HepG2 (cell line): ENCODE measurements around the gene WFDC12. TPM values are rescaled to one million over a fixed set of nuclear protein-coding genes. Genes with fewer than 3 reads are reported as not detected.

ENCODE experiments used
- ETV5 ChIP-seq: IDR thresholded peaks from 2 replicates; pipeline ENCODE4 v1.6.1; 2018; ENCODE audit warnings: missing biosample characterization, missing genetic modification reagents, inconsistent platforms, borderline replicate concordance
- FOXC1 ChIP-seq: sonication (generic); formaldehyde crosslinking; IDR thresholded peaks from 2 replicates; pipeline ENCODE4 v1.8.0; 2022; ENCODE audit warnings: mild to moderate bottlenecking, missing genetic modification reagents, borderline replicate concordance
- HNRNPLL ChIP-seq: fragments of 200-400 bp; formaldehyde crosslinking; IDR thresholded peaks from 2 replicates; pipeline ENCODE4 v1.6.1; 2017; ENCODE audit warnings: mild to moderate bottlenecking, low read depth, low read length; ENCODE audit not compliant: poor library complexity, severe bottlenecking
- SALL1 ChIP-seq: sonication (generic); formaldehyde crosslinking; IDR thresholded peaks from 2 replicates; pipeline ENCODE4 v1.8.0; 2022; ENCODE audit warnings: mild to moderate bottlenecking, missing genetic modification reagents
- SATB2 ChIP-seq: sonication (generic); formaldehyde crosslinking; IDR thresholded peaks from 2 replicates; pipeline ENCODE4 v1.5.0; 2020; ENCODE audit warnings: missing genetic modification reagents
- ZMAT3 ChIP-seq: sonication (generic); formaldehyde crosslinking; conservative IDR thresholded peaks from 2 replicates; pipeline ENCODE4 v1.7.0; 2021; ENCODE audit warnings: missing genetic modification reagents
- ZMYM4 ChIP-seq: sonication (generic); formaldehyde crosslinking; IDR thresholded peaks from 2 replicates; pipeline ENCODE4 v1.8.1; 2023; ENCODE audit warnings: mild to moderate bottlenecking, missing genetic modification reagents
- ZNF160 ChIP-seq: sonication (generic); formaldehyde crosslinking; IDR thresholded peaks from 2 replicates; pipeline ENCODE4 v1.8.0; 2022; ENCODE audit warnings: mild to moderate bottlenecking, inconsistent platforms, missing genetic modification reagents
- ZNF337 ChIP-seq: sonication (generic); formaldehyde crosslinking; IDR thresholded peaks from 2 replicates; pipeline ENCODE4 v1.5.1; 2020; ENCODE audit warnings: missing genetic modification reagents, low read depth, mild to moderate bottlenecking, borderline replicate concordance
- ZNF839 ChIP-seq: sonication (generic); formaldehyde crosslinking; IDR thresholded peaks from 2 replicates; pipeline ENCODE4 v1.4.0; 2020; ENCODE audit warnings: missing genetic modification reagents, mild to moderate bottlenecking, borderline replicate concordance
- polyA plus RNA-seq, 8 experiments: library from polyadenylated mRNA; depleted of rRNA in 3 of 8; stranded (reverse) in 7 of 8; unstranded in 1 of 8; fragments of >200 nt; fragmentation: Illumina TruSeq in 4 of 8; extraction: Trizol in 4 of 8; gene quantifications; 2 replicates each; pipeline versions ENCODE4 v1.2.1 to v1.2.3, GENCODE V29; 2011 to 2016; ENCODE audit warnings: low read depth in 4 of 8, missing spikeins in 1 of 8, mixed read lengths in 1 of 8; ENCODE audit not compliant: insufficient read depth in 1 of 8
- total RNA-seq, 5 experiments: library from RNA; depleted of rRNA; stranded (reverse); fragments of >200 nt; fragmentation: Illumina TruSeq; extraction: Trizol; gene quantifications; 2 replicates each; pipeline ENCODE4 v1.2.3, GENCODE V29; 2016; ENCODE audit warnings: low read depth in 1 of 5
- TF ChIP-seq, protein P1 (sequence below): sonication (generic); formaldehyde crosslinking; IDR thresholded peaks from 2 replicates; pipeline ENCODE4 v1.4.0; 2020; ENCODE audit warnings: mild to moderate bottlenecking, missing genetic modification reagents
- TF ChIP-seq, protein P2 (sequence below): sonication (generic); formaldehyde crosslinking; IDR thresholded peaks from 2 replicates; pipeline ENCODE4 v1.5.0; 2020; ENCODE audit warnings: mild to moderate bottlenecking, missing genetic modification reagents, moderate library complexity

Gene WFDC12
- total and polyA plus RNA-seq, 2 of the 13 experiments (the other 11 are each of a cell fraction or from before 2014, with no cell fraction given) = not detected

DNA sequence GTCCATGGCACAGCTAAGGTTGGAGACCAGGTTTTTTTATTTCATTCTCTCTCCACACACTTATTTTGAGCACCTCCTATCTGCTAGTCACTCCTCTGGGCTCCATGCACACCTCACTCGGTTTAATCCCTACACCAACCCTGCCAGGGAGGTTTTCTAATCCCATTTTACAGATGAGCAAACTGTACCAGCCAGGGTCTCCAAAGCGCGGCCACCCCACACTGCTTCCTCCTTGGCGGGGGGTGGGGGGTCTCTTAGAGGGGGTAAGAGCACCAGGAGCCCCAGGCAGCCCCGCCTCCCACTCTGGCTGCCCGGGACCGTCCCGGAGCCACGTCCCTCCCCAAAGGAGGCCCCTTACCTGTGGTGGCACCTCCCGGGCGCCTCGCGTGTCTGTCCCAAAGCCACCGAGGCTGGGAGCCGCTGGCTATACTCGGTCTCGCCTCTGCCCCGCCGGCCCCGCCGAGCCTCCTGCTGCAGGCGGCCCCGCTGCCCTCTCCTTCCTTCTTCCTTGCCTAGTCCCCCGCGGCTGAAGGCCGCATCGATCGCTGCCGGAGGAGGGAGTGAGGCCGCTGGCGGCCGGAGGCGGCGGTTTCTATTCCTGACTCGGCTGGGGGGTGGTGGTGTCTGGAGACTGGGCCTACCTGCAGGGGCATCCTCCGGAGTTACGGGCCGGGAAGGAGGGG lies 23.6 kb downstream of the WFDC12 start, which contains the start of gene KCNS1 (continued):
- TF ChIP-seq, protein P1, sequence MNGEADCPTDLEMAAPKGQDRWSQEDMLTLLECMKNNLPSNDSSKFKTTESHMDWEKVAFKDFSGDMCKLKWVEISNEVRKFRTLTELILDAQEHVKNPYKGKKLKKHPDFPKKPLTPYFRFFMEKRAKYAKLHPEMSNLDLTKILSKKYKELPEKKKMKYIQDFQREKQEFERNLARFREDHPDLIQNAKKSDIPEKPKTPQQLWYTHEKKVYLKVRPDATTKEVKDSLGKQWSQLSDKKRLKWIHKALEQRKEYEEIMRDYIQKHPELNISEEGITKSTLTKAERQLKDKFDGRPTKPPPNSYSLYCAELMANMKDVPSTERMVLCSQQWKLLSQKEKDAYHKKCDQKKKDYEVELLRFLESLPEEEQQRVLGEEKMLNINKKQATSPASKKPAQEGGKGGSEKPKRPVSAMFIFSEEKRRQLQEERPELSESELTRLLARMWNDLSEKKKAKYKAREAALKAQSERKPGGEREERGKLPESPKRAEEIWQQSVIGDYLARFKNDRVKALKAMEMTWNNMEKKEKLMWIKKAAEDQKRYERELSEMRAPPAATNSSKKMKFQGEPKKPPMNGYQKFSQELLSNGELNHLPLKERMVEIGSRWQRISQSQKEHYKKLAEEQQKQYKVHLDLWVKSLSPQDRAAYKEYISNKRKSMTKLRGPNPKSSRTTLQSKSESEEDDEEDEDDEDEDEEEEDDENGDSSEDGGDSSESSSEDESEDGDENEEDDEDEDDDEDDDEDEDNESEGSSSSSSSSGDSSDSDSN (CRISPR knock-in tag) = peak; percentile 88
- TF ChIP-seq ZNF160 (CRISPR knock-in tag) (no peak), ZMAT3 (CRISPR knock-in tag) (0 out of 2 replicates have a peak, but pooled peaks have one; percentile 32), ZMYM4 (CRISPR knock-in tag) (0 out of 2 replicates have a peak, but pooled peaks have one; percentile 13), HNRNPLL (peak; percentile 62), ZNF839 (CRISPR knock-in tag) (no peak), ETV5 (CRISPR knock-in tag) (peak; percentile 30; the same call in 1 of the 2 replicates), SALL1 (CRISPR knock-in tag) (peak; percentile 61), ZNF337 (CRISPR knock-in tag) (no peak), SATB2 (no peak), FOXC1 (CRISPR knock-in tag) (no peak)
- TF ChIP-seq, protein P2, sequence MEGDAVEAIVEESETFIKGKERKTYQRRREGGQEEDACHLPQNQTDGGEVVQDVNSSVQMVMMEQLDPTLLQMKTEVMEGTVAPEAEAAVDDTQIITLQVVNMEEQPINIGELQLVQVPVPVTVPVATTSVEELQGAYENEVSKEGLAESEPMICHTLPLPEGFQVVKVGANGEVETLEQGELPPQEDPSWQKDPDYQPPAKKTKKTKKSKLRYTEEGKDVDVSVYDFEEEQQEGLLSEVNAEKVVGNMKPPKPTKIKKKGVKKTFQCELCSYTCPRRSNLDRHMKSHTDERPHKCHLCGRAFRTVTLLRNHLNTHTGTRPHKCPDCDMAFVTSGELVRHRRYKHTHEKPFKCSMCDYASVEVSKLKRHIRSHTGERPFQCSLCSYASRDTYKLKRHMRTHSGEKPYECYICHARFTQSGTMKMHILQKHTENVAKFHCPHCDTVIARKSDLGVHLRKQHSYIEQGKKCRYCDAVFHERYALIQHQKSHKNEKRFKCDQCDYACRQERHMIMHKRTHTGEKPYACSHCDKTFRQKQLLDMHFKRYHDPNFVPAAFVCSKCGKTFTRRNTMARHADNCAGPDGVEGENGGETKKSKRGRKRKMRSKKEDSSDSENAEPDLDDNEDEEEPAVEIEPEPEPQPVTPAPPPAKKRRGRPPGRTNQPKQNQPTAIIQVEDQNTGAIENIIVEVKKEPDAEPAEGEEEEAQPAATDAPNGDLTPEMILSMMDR (CRISPR knock-in tag) = peak; percentile 42
